HPDE6-E6E7 (cell line): ENCODE data around the gene SH2D2A.
"Not testable (repeated sequence)": the region's sequence is repeated elsewhere in the genome, so short reads cannot be mapped to it uniquely, and the experiment has no call there.

Source experiments
- DNase-seq: peaks from one replicate; pipeline ENCODE4 v3.0.0; 2011; ENCODE audit warnings: missing footprints; ENCODE audit errors: extremely low spot score

SH2D2A gene

GRCh38 chr1:156768610-156769295 lies 47.9 kb downstream of the SH2D2A start:
- no peak for DNase-seq

- DNase-seq = no peak
These were observed 48.6 kb downstream of the SH2D2A start for GRCh38 chr1:156767879-156768604.

- peak; percentile 97 for DNase-seq
These were observed 49.4 kb downstream of the SH2D2A start, which contains the start of gene PRCC for GRCh38 chr1:156767101-156767878. Gene PRCC (plus strand): TSS chr1:156767535. CDS start chr1:156767772, 237 bp downstream.

GRCh38 chr1:156766298-156767100 lies 50.1 kb downstream of the SH2D2A start:
- no peak for DNase-seq

- DNase-seq = no peak
These were observed 51.0 kb downstream of the SH2D2A start for GRCh38 chr1:156765666-156766065.

- not testable (repeated sequence) for DNase-seq
These were observed 51.5 kb downstream of the SH2D2A start for GRCh38 chr1:156765136-156765535.

- DNase-seq = no peak
These were observed 55.9 kb downstream of the SH2D2A start for GRCh38 chr1:156760796-156761104.

- DNase-seq = no peak
These were observed 56.4 kb downstream of the SH2D2A start for GRCh38 chr1:156760092-156760795.

GRCh38 chr1:156757572-156758253 lies 58.9 kb downstream of the SH2D2A start:
- not testable (repeated sequence) for DNase-seq

GRCh38 chr1:156756355-156756754 lies 60.3 kb downstream of the SH2D2A start:
- no peak for DNase-seq
